ENCODE measurements around the gene HORMAD2.

- TF ChIP-seq CTCF (IDR thresholded peaks at IDR 0.05) (no peak), EP300 (IDR thresholded peaks at IDR 0.05) (no peak), POLR2A (IDR thresholded peaks at IDR 0.05) (no peak), POLR2AphosphoS5 (IDR thresholded peaks at IDR 0.05) (no peak)
Observed at GRCh38 chr22:30036656-30037055, 43.6 kb upstream of the HORMAD2 start.
